Panc1 (cell line): ENCODE results near the gene ZSCAN2. TPM values are rescaled to one million over a fixed set of nuclear protein-coding genes. Genes with fewer than 3 reads are reported as not detected.

Experiments
- ATAC-seq: fragments of 200-7000 bp; cut with Tn5 transposase; 2 replicates; pipeline ENCODE4 v1.9.1; 2020; ENCODE audit warnings: mild to moderate bottlenecking, moderate library complexity
- BruUV-seq: library from RNA; stranded (reverse); fragments of 400-500 nt; replicated peaks from 2 replicates; lab custom pipeline; 2021; lab: Mats Ljungman, UMichigan
- CTCF ChIA-PET: fragments of 300-600 bp; sonication (Branson Sonifier 250); formaldehyde crosslinking; loops from one replicate; lab custom pipeline; 2022; ENCODE audit warnings: antibody characterized with exemption; lab: Charles Lee
- POLR2A ChIA-PET: fragments of 300-600 bp; sonication (Branson Sonifier 250); formaldehyde crosslinking; loops from one replicate; lab custom pipeline; 2022; ENCODE audit warnings: antibody characterized with exemption; lab: Charles Lee
- DNase-seq: peaks from one replicate; pipeline ENCODE4 v3.0.0-alpha.2; 2010; ENCODE audit warnings: low read depth, low spot score
- H3K27ac ChIP-seq: 2 replicates; pipeline ENCODE4 v1.5.1; 2011; ENCODE audit warnings: mild to moderate bottlenecking, low read length, inconsistent platforms
- H3K27me3 ChIP-seq: fragments of 200-500 bp; sonication (Bioruptor generic); 2 replicates; pipeline ENCODE4 v1.6.0; 2014; ENCODE audit warnings: low read length, inconsistent platforms; ENCODE audit not compliant: control insufficient read depth, insufficient read depth
- H3K36me3 ChIP-seq: fragments of 200-500 bp; sonication (Bioruptor generic); 2 replicates; pipeline ENCODE4 v1.5.1; 2014; ENCODE audit warnings: inconsistent platforms, mild to moderate bottlenecking, low read length, moderate library complexity; ENCODE audit not compliant: control insufficient read depth, insufficient read depth
- H3K4me1 ChIP-seq: 2 replicates; pipeline ENCODE4 v1.5.1; 2011; ENCODE audit warnings: inconsistent platforms, mild to moderate bottlenecking, low read length, moderate library complexity; ENCODE audit not compliant: control insufficient read depth, insufficient read depth
- H3K4me3 ChIP-seq, 2 experiments: 2 replicates each; pipeline ENCODE4 v1.5.1; 2011 to 2012; ENCODE audit warnings: low read depth in 2 of 2, low read length in 2 of 2, mild to moderate bottlenecking in 2 of 2, inconsistent platforms in 1 of 2, moderate library complexity in 1 of 2
- H3K9me3 ChIP-seq: fragments of 200-500 bp; sonication (Bioruptor generic); 2 replicates; pipeline ENCODE4 v1.5.1; 2014; ENCODE audit warnings: low read depth, mild to moderate bottlenecking, inconsistent platforms, low read length, moderate library complexity; ENCODE audit not compliant: control insufficient read depth, insufficient read depth
- CTCF ChIP-seq: fragments of 450-650 bp; IDR thresholded peaks from 2 replicates; pipeline ENCODE4 v1.5.1; 2017; ENCODE audit warnings: mild to moderate bottlenecking
- POLR2AphosphoS5 ChIP-seq: IDR thresholded peaks from 2 replicates; pipeline ENCODE4 v1.6.1; 2012; ENCODE audit warnings: mild to moderate bottlenecking, low read depth, low read length, moderate library complexity
- REST ChIP-seq, 2 experiments: IDR thresholded peaks; 2 replicates each; pipeline ENCODE4 v1.6.1; 2011 to 2012; ENCODE audit warnings: low read depth in 2 of 2, control low read depth in 1 of 2, low read length in 1 of 2, mild to moderate bottlenecking in 1 of 2, moderate library complexity in 1 of 2; ENCODE audit not compliant: insufficient read depth in 1 of 2
- SIN3A ChIP-seq: IDR thresholded peaks from 2 replicates; pipeline ENCODE4 v1.6.1; 2012; ENCODE audit warnings: low read depth, mild to moderate bottlenecking, low read length, moderate library complexity, borderline replicate concordance; ENCODE audit not compliant: insufficient read depth
- TCF7L2 ChIP-seq: IDR thresholded peaks from 2 replicates; pipeline ENCODE4 v1.6.1; 2011; ENCODE audit warnings: mild to moderate bottlenecking, low read depth, low read length, inconsistent platforms
- in situ Hi-C: cut with HindIII; loops from 2 replicates; pipeline ENCODE4 v1.10.0; 2016; ENCODE audit warnings: low sequenced_read_pairs, low pct_unique_long_range_greater_than_20kb
- intact Hi-C: fragments of 100-400 bp; cut with micrococcal nuclease; formaldehyde crosslinking; loops from one replicate; pipeline ENCODE4 v1.10.0; 2022; ENCODE audit not compliant: unreplicated experiment
- total RNA-seq: library from RNA; stranded (reverse); gene quantifications from one replicate; pipeline ENCODE4 v1.2.1, GENCODE V29; 2021; ENCODE audit not compliant: unreplicated experiment

ZSCAN2 gene
- total RNA-seq, 1 experiment from 2014 or later, result 16.8 TPM

GRCh38 chr15:84598250-84598649 is 2.6 kb upstream of the ZSCAN2 start:
- 0 out of 2 replicates have a peak, but pooled peaks cover 3% of the 10 kb centered on the region for H3K4me1 ChIP-seq
- H3K4me3 ChIP-seq, result no peak overlapping the region
- intact Hi-C loops, result loop anchor here (2.0 kb wide), 1 partner anchor 41 kb away; no protein-coding TSS in a partner anchor
- no peaks in the 10 kb centered on the region for H3K9me3 ChIP-seq
- H3K27ac ChIP-seq, result no peak overlapping the region
- POLR2A ChIA-PET, result interaction anchor here (0.6 kb wide), 1 partner anchor 32 kb away, joined by 7 read pairs; no protein-coding TSS in a partner anchor
- ATAC-seq (no peak), DNase-seq (no peak)
- CTCF ChIA-PET, result interaction anchor here (0.5 to 1.8 kb wide), 3 partner anchors 9 to 39 kb away, joined by 5 to 8 read pairs (median 6); no protein-coding TSS in a partner anchor
- H3K36me3 ChIP-seq, result no peaks in the 10 kb centered on the region
- in situ Hi-C loops, result no loop called here
- no peaks in the 10 kb centered on the region for H3K27me3 ChIP-seq
- TF ChIP-seq POLR2AphosphoS5 (no peak), CTCF (no peak), SIN3A (no peak), TCF7L2 (no peak), REST (IDR thresholded peaks at IDR 0.05; ENCODE audit: insufficient read depth in 1 of 2, low read depth in 2 of 2, low read length in 1 of 2) (no peak)
- BruUV-seq, result no TSS peak

- DNase-seq (no peak), ATAC-seq (0 out of 2 replicates have a peak, but pooled peaks have one; percentile 39)
- intact Hi-C loops, result loop anchor here (2.0 kb wide), 1 partner anchor 40 kb away; no protein-coding TSS in a partner anchor
- BruUV-seq, result no TSS peak
- no peaks in the 10 kb centered on the region for H3K9me3 ChIP-seq
- ChIA-PET POLR2A (interaction anchor here (0.5 kb wide), 1 partner anchor 330 kb away, joined by 5 read pairs; no protein-coding TSS in a partner anchor), CTCF (interaction anchor here (0.5 to 1.8 kb wide), 5 partner anchors 33 to 350 kb away, joined by 4 to 8 read pairs (median 5); no protein-coding TSS in a partner anchor)
- no peaks in the 10 kb centered on the region for H3K27me3 ChIP-seq
- H3K4me1 ChIP-seq, result 0 out of 2 replicates have a peak, but pooled peaks cover 3% of the 10 kb centered on the region
- no peak overlapping the region for H3K27ac ChIP-seq
- no peaks in the 10 kb centered on the region for H3K36me3 ChIP-seq
- H3K4me3 ChIP-seq, result no peak overlapping the region
- peak; percentile 89 for TF ChIP-seq CTCF
- no peak for TF ChIP-seq POLR2AphosphoS5
- in situ Hi-C loops, result no loop called here
Observed at GRCh38 chr15:84598993-84599392, 1.8 kb upstream of the ZSCAN2 start.
